Measurements from ENCODE around the gene COPA.

The COPA gene

GRCh38 chr1:160362168-160362957, 19.3 kb upstream of the COPA start:
- no peak for DNase-seq (ENCODE audit: low read depth)

- no peak for DNase-seq (ENCODE audit: low read depth)
Observed at GRCh38 chr1:160361814-160362167, 18.7 kb upstream of the COPA start.

- DNase-seq (ENCODE audit: low read depth) = no peak
Observed at GRCh38 chr1:160361199-160361598, 18.1 kb upstream of the COPA start.

- DNase-seq (ENCODE audit: low read depth) = no peak
Observed at GRCh38 chr1:160360227-160360695, 17.2 kb upstream of the COPA start.

- no peak for DNase-seq (ENCODE audit: low read depth)
Observed at GRCh38 chr1:160359559-160360226, 16.6 kb upstream of the COPA start.

GRCh38 chr1:160358073-160358472, 15.0 kb upstream of the COPA start:
- no peak for DNase-seq (ENCODE audit: low read depth)

GRCh38 chr1:160357286-160358002, 14.4 kb upstream of the COPA start:
- DNase-seq (ENCODE audit: low read depth) = no peak

- no peak for DNase-seq (ENCODE audit: low read depth)
Observed at GRCh38 chr1:160354388-160354985, 11.4 kb upstream of the COPA start.

- DNase-seq (ENCODE audit: low read depth) = no peak
Observed at GRCh38 chr1:160353223-160353622, 10.2 kb upstream of the COPA start.

GRCh38 chr1:160352555-160352954, 9.5 kb upstream of the COPA start:
- no peak for DNase-seq (ENCODE audit: low read depth)

GRCh38 chr1:160351629-160352028, 8.6 kb upstream of the COPA start:
- DNase-seq (ENCODE audit: low read depth) = no peak

GRCh38 chr1:160346958-160347357, 3.9 kb upstream of the COPA start:
- no peak for DNase-seq (ENCODE audit: low read depth)

GRCh38 chr1:160346463-160346862, 3.4 kb upstream of the COPA start:
- DNase-seq (ENCODE audit: low read depth) = no peak

- no peak for DNase-seq (ENCODE audit: low read depth)
Observed at GRCh38 chr1:160344936-160345335, 1.9 kb upstream of the COPA start.

GRCh38 chr1:160344241-160344640, 1.2 kb upstream of the COPA start:
- no peak for DNase-seq (ENCODE audit: low read depth)

- DNase-seq (ENCODE audit: low read depth) = no peak
Observed at GRCh38 chr1:160342526-160342925, 524 bp downstream of the COPA start.

GRCh38 chr1:160340866-160341265, 2.2 kb downstream of the COPA start:
- no peak for DNase-seq (ENCODE audit: low read depth)

GRCh38 chr1:160340146-160340545, 2.9 kb downstream of the COPA start:
- DNase-seq (ENCODE audit: low read depth) = no peak

- no peak for DNase-seq (ENCODE audit: low read depth)
Observed at GRCh38 chr1:160338580-160338979, 4.5 kb downstream of the COPA start.

GRCh38 chr1:160332516-160332915, 10.5 kb downstream of the COPA start:
- no peak for DNase-seq (ENCODE audit: low read depth)

GRCh38 chr1:160330119-160330518, 12.9 kb downstream of the COPA start:
- DNase-seq (ENCODE audit: low read depth) = no peak

GRCh38 chr1:160328184-160328583, 14.9 kb downstream of the COPA start:
- no peak for DNase-seq (ENCODE audit: low read depth)

GRCh38 chr1:160326418-160326817, 16.6 kb downstream of the COPA start:
- DNase-seq (ENCODE audit: low read depth) = no peak

All from activated gamma-delta T cell treated with anti-CD3 and anti-CD28 coated beads, Interleukin-2, amount 50 U/mL, for 16 hours (primary cell).